HepG2 (cell line): ENCODE results near the gene CBFA2T2. TPM values are rescaled to one million over a fixed set of nuclear protein-coding genes. Genes with fewer than 3 reads are reported as not detected.

Experiments
- EED ChIP-seq: sonication (generic); formaldehyde crosslinking; IDR thresholded peaks from 2 replicates; pipeline ENCODE4 v1.5.0; 2020; ENCODE audit warnings: mild to moderate bottlenecking, missing genetic modification reagents
- MAZ ChIP-seq, 2 experiments: sonication (generic) in 1 of 2; formaldehyde crosslinking in 1 of 2; IDR thresholded peaks; 2 replicates each; pipeline versions ENCODE4 v1.5.0 to v1.6.1; 2012 to 2020; ENCODE audit warnings: low read depth in 2 of 2, mild to moderate bottlenecking in 2 of 2, borderline replicate concordance in 1 of 2, improper control_type of control experiment in 1 of 2, low read length in 1 of 2, missing genetic modification reagents in 1 of 2, moderate library complexity in 1 of 2
- SP4 ChIP-seq: sonication (generic); formaldehyde crosslinking; IDR thresholded peaks from 2 replicates; pipeline ENCODE4 v1.8.1; 2023; ENCODE audit warnings: mild to moderate bottlenecking, missing genetic modification reagents
- ZNF441 ChIP-seq: sonication (generic); formaldehyde crosslinking; IDR thresholded peaks from 2 replicates; pipeline ENCODE4 v1.7.0; 2021; ENCODE audit warnings: missing genetic modification reagents, borderline replicate concordance
- ZNF720 ChIP-seq: sonication (generic); formaldehyde crosslinking; IDR thresholded peaks from 2 replicates; pipeline ENCODE4 v1.4.0; 2020; ENCODE audit warnings: missing genetic modification reagents
- polyA plus RNA-seq, 8 experiments: library from polyadenylated mRNA; depleted of rRNA in 3 of 8; stranded (reverse) in 7 of 8; unstranded in 1 of 8; fragments of >200 nt; fragmentation: Illumina TruSeq in 4 of 8; extraction: Trizol in 4 of 8; gene quantifications; 2 replicates each; pipeline versions ENCODE4 v1.2.1 to v1.2.3, GENCODE V29; 2011 to 2016; ENCODE audit warnings: low read depth in 4 of 8, missing spikeins in 1 of 8, mixed read lengths in 1 of 8; ENCODE audit not compliant: insufficient read depth in 1 of 8
- total RNA-seq, 5 experiments: library from RNA; depleted of rRNA; stranded (reverse); fragments of >200 nt; fragmentation: Illumina TruSeq; extraction: Trizol; gene quantifications; 2 replicates each; pipeline ENCODE4 v1.2.3, GENCODE V29; 2016; ENCODE audit warnings: low read depth in 1 of 5
- TF ChIP-seq, protein P1 (sequence below): sonication (generic); formaldehyde crosslinking; IDR thresholded peaks from 2 replicates; pipeline ENCODE4 v1.8.0; 2022; ENCODE audit warnings: mild to moderate bottlenecking, missing genetic modification reagents, borderline replicate concordance
- TF ChIP-seq, protein P2 (sequence below): IDR thresholded peaks from 2 replicates; pipeline ENCODE4 v1.6.1; 2018; ENCODE audit warnings: missing genetic modification reagents
- TF ChIP-seq, protein P3 (sequence below): sonication (generic); formaldehyde crosslinking; IDR thresholded peaks from 2 replicates; pipeline ENCODE4 v1.8.1; 2023; ENCODE audit warnings: mild to moderate bottlenecking, missing genetic modification reagents

CBFA2T2 gene
- total and polyA plus RNA-seq, 2 of the 13 experiments (the other 11 are each of a cell fraction or from before 2014, with no cell fraction given), result 6.3 to 21.2 TPM

DNA sequence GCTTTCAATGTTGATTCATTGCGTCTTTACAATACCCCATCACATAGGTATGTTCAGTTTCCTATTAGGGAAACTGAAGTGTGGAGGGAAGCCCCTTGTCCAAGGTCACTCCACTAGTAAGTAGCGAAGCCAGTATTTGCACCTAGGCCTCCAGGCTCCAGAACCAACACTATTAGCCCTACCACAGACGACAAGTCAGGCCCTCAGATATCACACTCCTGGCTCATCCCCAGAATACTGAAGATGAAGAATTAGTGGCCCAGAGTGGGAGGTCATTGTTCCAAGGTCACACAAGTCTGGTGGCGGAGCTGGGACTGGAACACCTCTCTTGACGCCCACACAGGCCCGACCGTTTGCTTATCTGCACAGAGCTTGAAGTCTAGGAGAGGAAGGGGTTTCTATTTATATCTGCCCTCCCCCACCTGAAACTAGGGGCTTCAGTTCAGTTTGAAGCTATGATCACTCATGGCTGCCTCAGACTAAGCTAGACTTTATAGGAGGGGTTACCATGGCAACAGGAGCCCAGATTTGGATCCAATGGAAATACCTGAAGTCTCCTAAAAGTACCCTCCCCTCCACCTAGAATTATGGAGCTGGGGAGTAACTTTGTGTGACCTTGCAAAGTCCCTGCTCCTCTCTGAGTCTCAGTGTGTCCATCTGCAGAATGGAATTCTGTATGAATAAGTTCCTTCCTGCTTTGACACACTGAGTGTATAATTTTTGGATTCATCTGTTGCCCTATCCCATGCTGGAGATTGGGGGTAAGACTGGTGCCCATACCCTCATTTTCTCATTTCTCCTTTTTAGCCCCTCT is 48.5 kb upstream of the CBFA2T2 start (continued):
- TF ChIP-seq, protein P1, sequence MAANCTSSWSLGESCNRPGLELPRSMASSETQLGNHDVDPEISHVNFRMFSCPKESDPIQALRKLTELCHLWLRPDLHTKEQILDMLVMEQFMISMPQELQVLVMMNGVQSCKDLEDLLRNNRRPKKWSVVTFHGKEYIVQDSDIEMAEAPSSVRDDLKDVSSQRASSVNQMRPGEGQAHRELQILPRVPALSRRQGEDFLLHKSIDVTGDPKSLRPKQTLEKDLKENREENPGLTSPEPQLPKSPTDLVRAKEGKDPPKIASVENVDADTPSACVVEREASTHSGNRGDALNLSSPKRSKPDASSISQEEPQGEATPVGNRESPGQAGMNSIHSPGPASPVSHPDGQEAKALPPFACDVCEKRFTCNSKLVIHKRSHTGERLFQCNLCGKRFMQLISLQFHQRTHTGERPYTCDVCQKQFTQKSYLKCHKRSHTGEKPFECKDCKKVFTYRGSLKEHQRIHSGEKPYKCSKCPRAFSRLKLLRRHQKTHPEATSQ, result 0 out of 2 replicates have a peak, but pooled peaks have one; percentile 23
- TF ChIP-seq, protein P2, sequence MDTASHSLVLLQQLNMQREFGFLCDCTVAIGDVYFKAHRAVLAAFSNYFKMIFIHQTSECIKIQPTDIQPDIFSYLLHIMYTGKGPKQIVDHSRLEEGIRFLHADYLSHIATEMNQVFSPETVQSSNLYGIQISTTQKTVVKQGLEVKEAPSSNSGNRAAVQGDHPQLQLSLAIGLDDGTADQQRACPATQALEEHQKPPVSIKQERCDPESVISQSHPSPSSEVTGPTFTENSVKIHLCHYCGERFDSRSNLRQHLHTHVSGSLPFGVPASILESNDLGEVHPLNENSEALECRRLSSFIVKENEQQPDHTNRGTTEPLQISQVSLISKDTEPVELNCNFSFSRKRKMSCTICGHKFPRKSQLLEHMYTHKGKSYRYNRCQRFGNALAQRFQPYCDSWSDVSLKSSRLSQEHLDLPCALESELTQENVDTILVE (CRISPR knock-in tag), result no peak
- peak; percentile 14; the same call in 1 of the 2 replicates for TF ChIP-seq SP4
- no peak for TF ChIP-seq MAZ (IDR thresholded peaks at IDR 0.05; ENCODE audit: borderline replicate concordance, low read depth, low read length)
- 0 out of 2 replicates have a peak, but pooled peaks have one; percentile 19 for TF ChIP-seq MAZ (CRISPR knock-in tag; IDR thresholded peaks at IDR 0.05; ENCODE audit: low read depth)
- TF ChIP-seq ZNF441 (CRISPR knock-in tag), result peak; percentile 61; the same call in 1 of the 2 replicates
- TF ChIP-seq ZNF720 (CRISPR knock-in tag), result no peak
- TF ChIP-seq, protein P3, sequence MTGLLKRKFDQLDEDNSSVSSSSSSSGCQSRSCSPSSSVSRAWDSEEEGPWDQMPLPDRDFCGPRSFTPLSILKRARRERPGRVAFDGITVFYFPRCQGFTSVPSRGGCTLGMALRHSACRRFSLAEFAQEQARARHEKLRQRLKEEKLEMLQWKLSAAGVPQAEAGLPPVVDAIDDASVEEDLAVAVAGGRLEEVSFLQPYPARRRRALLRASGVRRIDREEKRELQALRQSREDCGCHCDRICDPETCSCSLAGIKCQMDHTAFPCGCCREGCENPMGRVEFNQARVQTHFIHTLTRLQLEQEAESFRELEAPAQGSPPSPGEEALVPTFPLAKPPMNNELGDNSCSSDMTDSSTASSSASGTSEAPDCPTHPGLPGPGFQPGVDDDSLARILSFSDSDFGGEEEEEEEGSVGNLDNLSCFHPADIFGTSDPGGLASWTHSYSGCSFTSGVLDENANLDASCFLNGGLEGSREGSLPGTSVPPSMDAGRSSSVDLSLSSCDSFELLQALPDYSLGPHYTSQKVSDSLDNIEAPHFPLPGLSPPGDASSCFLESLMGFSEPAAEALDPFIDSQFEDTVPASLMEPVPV (CRISPR knock-in tag), result 0 out of 2 replicates have a peak, but pooled peaks have one; percentile 21
- TF ChIP-seq EED (CRISPR knock-in tag), result no peak
